ENCODE measurements around the gene PA2G4. TPM values are rescaled to one million over a fixed set of nuclear protein-coding genes. Genes with fewer than 3 reads are reported as not detected.
A peak's percentile ranks its signal among the peaks of the same experiment; 100 is the strongest.

Gene PA2G4
- total and polyA plus RNA-seq, 10 of the 15 experiments (the other 5 are each of a cell fraction or from before 2014, with no cell fraction given) = 148 to 514 (median 406) TPM

GRCh38 chr12:56116267-56117081, 12.1 kb downstream of the PA2G4 start, which contains the start of gene RPL41 (continued):
- peak; percentile 81 for TF ChIP-seq NR2F1 (conservative IDR thresholded peaks at IDR 0.05)
- TF ChIP-seq TBL1XR1 (IDR thresholded peaks at IDR 0.05; ENCODE audit: low read depth, low read length) = peak; percentile 62; the same call in 1 of the 2 replicates
- no peak for TF ChIP-seq ZNF384 (IDR thresholded peaks at IDR 0.05; ENCODE audit: borderline replicate concordance, low read depth, low read length)
- 0 out of 2 replicates have a peak, but pooled peaks have one; percentile 45 for TF ChIP-seq ZBTB11 (CRISPR knock-in tag; IDR thresholded peaks at IDR 0.05)
- TF ChIP-seq ZNF207 (IDR thresholded peaks at IDR 0.05; ENCODE audit: borderline replicate concordance) = peak; percentile 82; the same call in 1 of the 2 replicates
- peak; percentile 94 for TF ChIP-seq ZBED1 (IDR thresholded peaks at IDR 0.05; ENCODE audit: borderline replicate concordance)
- 0 out of 2 replicates have a peak, but pooled peaks have one; percentile 47 for TF ChIP-seq SREBF1 (IDR thresholded peaks at IDR 0.05; ENCODE audit: low read length)
- peak; percentile 29 for TF ChIP-seq PBX3 (IDR thresholded peaks at IDR 0.05; ENCODE audit: insufficient replicate concordance, low read depth, low read length)
- TF ChIP-seq, protein P1, sequence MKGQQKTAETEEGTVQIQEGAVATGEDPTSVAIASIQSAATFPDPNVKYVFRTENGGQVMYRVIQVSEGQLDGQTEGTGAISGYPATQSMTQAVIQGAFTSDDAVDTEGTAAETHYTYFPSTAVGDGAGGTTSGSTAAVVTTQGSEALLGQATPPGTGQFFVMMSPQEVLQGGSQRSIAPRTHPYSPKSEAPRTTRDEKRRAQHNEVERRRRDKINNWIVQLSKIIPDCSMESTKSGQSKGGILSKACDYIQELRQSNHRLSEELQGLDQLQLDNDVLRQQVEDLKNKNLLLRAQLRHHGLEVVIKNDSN (IDR thresholded peaks at IDR 0.05; ENCODE audit: borderline replicate concordance, extremely low read length, insufficient read depth, low read depth, low read length) = no peak
- TF ChIP-seq HCFC1 (IDR thresholded peaks at IDR 0.05; ENCODE audit: low read length) = peak; percentile 69
- TF ChIP-seq CBX3 (IDR thresholded peaks at IDR 0.05; ENCODE audit: borderline replicate concordance, low read depth) = no peak
- TF ChIP-seq, protein P2, sequence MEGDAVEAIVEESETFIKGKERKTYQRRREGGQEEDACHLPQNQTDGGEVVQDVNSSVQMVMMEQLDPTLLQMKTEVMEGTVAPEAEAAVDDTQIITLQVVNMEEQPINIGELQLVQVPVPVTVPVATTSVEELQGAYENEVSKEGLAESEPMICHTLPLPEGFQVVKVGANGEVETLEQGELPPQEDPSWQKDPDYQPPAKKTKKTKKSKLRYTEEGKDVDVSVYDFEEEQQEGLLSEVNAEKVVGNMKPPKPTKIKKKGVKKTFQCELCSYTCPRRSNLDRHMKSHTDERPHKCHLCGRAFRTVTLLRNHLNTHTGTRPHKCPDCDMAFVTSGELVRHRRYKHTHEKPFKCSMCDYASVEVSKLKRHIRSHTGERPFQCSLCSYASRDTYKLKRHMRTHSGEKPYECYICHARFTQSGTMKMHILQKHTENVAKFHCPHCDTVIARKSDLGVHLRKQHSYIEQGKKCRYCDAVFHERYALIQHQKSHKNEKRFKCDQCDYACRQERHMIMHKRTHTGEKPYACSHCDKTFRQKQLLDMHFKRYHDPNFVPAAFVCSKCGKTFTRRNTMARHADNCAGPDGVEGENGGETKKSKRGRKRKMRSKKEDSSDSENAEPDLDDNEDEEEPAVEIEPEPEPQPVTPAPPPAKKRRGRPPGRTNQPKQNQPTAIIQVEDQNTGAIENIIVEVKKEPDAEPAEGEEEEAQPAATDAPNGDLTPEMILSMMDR (IDR thresholded peaks at IDR 0.05 in 2 of 3, conservative IDR thresholded peaks at IDR 0.05 in 1 of 3; ENCODE audit: control insufficient read depth in 2 of 3, extremely low read depth in 1 of 3, insufficient read depth in 1 of 3, low read depth in 3 of 3, low read length in 3 of 3) = peak in 1 of 3 experiments; percentile 11; a peak in 1 of 6 replicates
- peak; percentile 92 for TF ChIP-seq HDAC6 (IDR thresholded peaks at IDR 0.05; ENCODE audit: unreplicated experiment)
- TF ChIP-seq NRF1 (conservative IDR thresholded peaks at IDR 0.05; ENCODE audit: low read depth, low read length) = no peak
- TF ChIP-seq SUZ12 (IDR thresholded peaks at IDR 0.05; ENCODE audit: unreplicated experiment) = no peak
- TF ChIP-seq CHD4 (IDR thresholded peaks at IDR 0.05) = no peak
- no peak for TF ChIP-seq REST (IDR thresholded peaks at IDR 0.05; ENCODE audit: low read depth, low read length)
